Small intestine (tissue), 7 donors: ENCODE results near the gene DUSP12. TPM values are rescaled to one million over a fixed set of nuclear protein-coding genes. Genes with fewer than 3 reads are reported as not detected.

Experiments used
- DNase-seq, 2 donors: peaks; one replicate each; pipeline versions ENCODE4 v3.0.0 to v3.0.0-alpha.2; 2013
- FAIRE-seq: peaks from 2 replicates; lab custom pipeline; 2012; peaks lifted over from hg19 to GRCh38; lab: Jason Lieb, UNC
- H3K27ac ChIP-seq, 3 donors: one replicate each; pipeline ENCODE4 v1.5.1; 2013; ENCODE audit warnings: low read length in 2 of 3, mild to moderate bottlenecking in 2 of 3, control low read depth in 1 of 3, inconsistent platforms in 1 of 3, low read depth in 1 of 3, moderate library complexity in 1 of 3
- H3K27me3 ChIP-seq, 3 donors: one replicate each; pipeline ENCODE4 v1.6.1; 2013; ENCODE audit warnings: low read length in 3 of 3, inconsistent platforms in 1 of 3; ENCODE audit not compliant: control insufficient read depth in 3 of 3, insufficient read depth in 3 of 3
- H3K36me3 ChIP-seq, 3 donors: one replicate each; pipeline ENCODE4 v1.6.1; 2013; ENCODE audit warnings: low read length in 3 of 3, inconsistent platforms in 1 of 3, low read depth in 1 of 3, mild to moderate bottlenecking in 1 of 3, moderate library complexity in 1 of 3; ENCODE audit not compliant: control insufficient read depth in 3 of 3, insufficient read depth in 2 of 3
- H3K4me1 ChIP-seq, 3 donors: one replicate each; pipeline ENCODE4 v1.6.1; 2013; ENCODE audit warnings: low read length in 2 of 3, inconsistent platforms in 1 of 3, low read depth in 1 of 3, mild to moderate bottlenecking in 1 of 3, moderate library complexity in 1 of 3; ENCODE audit not compliant: control insufficient read depth in 3 of 3, insufficient read depth in 2 of 3
- H3K4me3 ChIP-seq, 3 donors: one replicate each; pipeline ENCODE4 v1.5.1; 2013; ENCODE audit warnings: low read length in 3 of 3, control low read depth in 1 of 3, inconsistent platforms in 1 of 3, low read depth in 1 of 3, mild to moderate bottlenecking in 1 of 3, moderate library complexity in 1 of 3
- H3K9me3 ChIP-seq, 2 donors: one replicate each; pipeline ENCODE4 v1.6.1; 2013; ENCODE audit warnings: low read depth in 1 of 2, low read length in 1 of 2; ENCODE audit not compliant: control insufficient read depth in 2 of 2, insufficient read depth in 1 of 2
- whole genome bisulfite sequencing, 3 donors: extraction: QIAGEN DNeasy Blood & Tissue Kit; methylation state at CpG; one replicate each; pipeline ENCODE4 v1.1.7; 2013; 5-methylcytosine and 5-hydroxymethylcytosine counted together
- polyA plus RNA-seq, 4 donors: library from polyadenylated mRNA; stranded (reverse) in 3 of 4; unstranded in 1 of 4; fragments of 200-250 nt in 3 of 4; fragments of 120-200 nt in 1 of 4; gene quantifications; one replicate each; pipeline versions ENCODE4 v1.2.1 to v1.2.3, GENCODE V29; 2013
- donor health status: healthy with polysubstance abuse.
- donor health status: control.
- donor health status: control.
- donor health status: Bipolar disorder and iron deficiency.
- donor health status: healthy.

Gene DUSP12
- polyA plus RNA-seq, 4 donors = 9.4 to 28.9 (median 22.3) TPM

DNA sequence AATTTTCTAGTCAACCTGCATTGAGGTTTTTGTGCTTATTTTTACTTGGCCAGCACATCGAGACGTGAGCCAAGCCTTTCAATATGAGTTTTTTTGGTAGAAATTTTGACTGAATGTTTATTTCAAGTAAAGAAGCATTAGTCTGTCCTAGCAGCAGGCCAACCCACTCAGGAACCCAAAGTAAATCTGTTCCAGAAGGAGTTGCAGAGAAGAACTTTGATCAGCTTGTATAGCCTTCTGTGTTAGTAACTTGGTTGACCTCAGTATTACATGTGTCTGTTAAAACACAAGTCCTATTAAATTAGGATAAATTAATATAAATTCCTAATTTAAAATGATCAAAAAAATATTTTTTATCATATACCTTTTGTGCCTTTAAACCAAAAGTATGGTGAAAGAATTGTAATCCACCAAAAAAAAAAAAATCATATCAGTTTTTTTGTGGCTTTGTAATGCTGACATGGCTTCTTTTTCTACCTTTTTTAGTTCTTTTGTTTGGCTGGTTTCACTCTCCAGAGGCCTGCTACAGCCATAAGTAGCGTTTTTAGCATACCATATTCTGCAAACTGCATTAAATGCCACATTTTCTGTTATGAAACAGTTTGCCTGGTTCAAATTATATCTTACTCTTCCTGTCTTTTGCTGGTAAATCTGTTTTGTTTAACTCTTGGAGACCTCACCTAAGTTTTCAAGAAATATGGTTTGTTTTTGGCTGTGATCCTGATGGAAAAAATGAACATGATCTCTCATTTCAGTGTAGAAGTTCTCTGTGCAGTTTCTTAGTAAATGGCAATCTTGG, 56.0 kb downstream of the DUSP12 start:
- Histone ChIP-seq H3K27ac (no peak overlapping the region), H3K36me3 (peaks cover 4 to 8% (median 6%) of the 10 kb centered on the region in 3 donors), H3K4me1 (no peaks in the 10 kb centered on the region), H3K4me3 (no peak overlapping the region), H3K9me3 (peaks cover 0 to 7% of the 10 kb centered on the region in 2 donors), H3K27me3 (no peaks in the 10 kb centered on the region)
- FAIRE-seq (no peak), DNase-seq (no peak)
- WGBS, 3 donors = 84 to 98% (median 92%) methylated on average over 3 of the region's 3 CpGs

Other genes starting within 250 kb of the DUSP12 start
- 10 to 100 TPM in 1 of 4 donors, 1 to 10 TPM in 3; 1.1 to 18.7 (median 3.8) TPM for gene FCGR2A, start 244.3 kb upstream of the DUSP12 start, polyA plus RNA-seq
- 1 to 10 TPM in 2 of 4 donors, under 1 TPM in 2; 0.22 to 1.6 (median 0.72) TPM for gene HSPA6, start 225.2 kb upstream of the DUSP12 start, polyA plus RNA-seq
- gene FCGR3A, start 200.0 kb upstream of the DUSP12 start, polyA plus RNA-seq = 10 to 100 TPM in 1 of 4 donors, 1 to 10 TPM in 3; 1.3 to 19.5 (median 2.4) TPM
- under 1 TPM; 0.12 to 0.54 (median 0.25) TPM for gene FCGR3B, start 118.6 kb upstream of the DUSP12 start, polyA plus RNA-seq
- gene FCGR2B, start 86.6 kb upstream of the DUSP12 start, polyA plus RNA-seq = 10 to 100 TPM in 1 of 4 donors, under 1 TPM in 2, not detected in 1; 0.07 to 12.3 (median 0.54) TPM
- 1 to 10 TPM in 1 of 4 donors, under 1 TPM in 1, not detected in 2; 0.21 to 1.4 TPM for gene FCRLA, start 42.6 kb upstream of the DUSP12 start, polyA plus RNA-seq
- gene FCRLB, start 28.2 kb upstream of the DUSP12 start, polyA plus RNA-seq = under 1 TPM in 2 of 4 donors, not detected in 2; 0.34 to 0.96 TPM
- gene ATF6, start 16.5 kb downstream of the DUSP12 start, polyA plus RNA-seq = 10 to 100 TPM in 1 of 4 donors, 1 to 10 TPM in 3; 2.7 to 19.6 (median 6.1) TPM